ENCODE results near the gene HOXB2.

Gene HOXB2

DNA sequence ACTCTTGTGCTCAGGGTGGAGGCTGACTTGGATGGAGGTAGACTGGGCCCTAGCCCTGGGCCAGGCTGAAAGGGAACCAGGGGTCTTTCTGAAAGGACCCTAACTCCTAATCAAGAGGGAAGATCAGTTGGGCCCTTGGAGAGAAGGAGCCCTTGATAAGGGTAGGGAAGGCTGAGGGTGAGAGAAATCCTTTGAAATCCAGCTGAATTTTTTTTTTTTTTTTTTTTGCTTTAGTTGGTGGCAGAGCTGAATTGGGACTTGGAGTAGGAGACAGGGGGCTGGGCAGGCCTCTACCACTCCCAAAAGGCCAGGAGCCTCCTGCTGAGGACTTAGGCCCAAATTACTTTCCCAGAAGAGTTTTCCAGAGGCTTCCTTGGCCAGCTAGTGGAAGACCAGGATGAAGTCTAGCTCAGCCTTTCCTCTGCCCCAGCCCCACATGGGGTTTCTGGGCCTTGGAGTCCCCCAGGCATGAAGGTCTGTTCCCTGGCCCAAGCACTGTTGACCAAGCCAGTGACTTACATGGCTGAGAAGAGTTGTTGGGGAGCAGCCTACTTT lies 45.8 kb upstream of the HOXB2 start:
- TF ChIP-seq, protein P1, sequence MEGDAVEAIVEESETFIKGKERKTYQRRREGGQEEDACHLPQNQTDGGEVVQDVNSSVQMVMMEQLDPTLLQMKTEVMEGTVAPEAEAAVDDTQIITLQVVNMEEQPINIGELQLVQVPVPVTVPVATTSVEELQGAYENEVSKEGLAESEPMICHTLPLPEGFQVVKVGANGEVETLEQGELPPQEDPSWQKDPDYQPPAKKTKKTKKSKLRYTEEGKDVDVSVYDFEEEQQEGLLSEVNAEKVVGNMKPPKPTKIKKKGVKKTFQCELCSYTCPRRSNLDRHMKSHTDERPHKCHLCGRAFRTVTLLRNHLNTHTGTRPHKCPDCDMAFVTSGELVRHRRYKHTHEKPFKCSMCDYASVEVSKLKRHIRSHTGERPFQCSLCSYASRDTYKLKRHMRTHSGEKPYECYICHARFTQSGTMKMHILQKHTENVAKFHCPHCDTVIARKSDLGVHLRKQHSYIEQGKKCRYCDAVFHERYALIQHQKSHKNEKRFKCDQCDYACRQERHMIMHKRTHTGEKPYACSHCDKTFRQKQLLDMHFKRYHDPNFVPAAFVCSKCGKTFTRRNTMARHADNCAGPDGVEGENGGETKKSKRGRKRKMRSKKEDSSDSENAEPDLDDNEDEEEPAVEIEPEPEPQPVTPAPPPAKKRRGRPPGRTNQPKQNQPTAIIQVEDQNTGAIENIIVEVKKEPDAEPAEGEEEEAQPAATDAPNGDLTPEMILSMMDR (IDR thresholded peaks at IDR 0.05; ENCODE audit: extremely low read depth, insufficient read depth, missing control alignments), result no peak
- in situ Hi-C loops (cut with MboI; ENCODE audit: low pct_unique_long_range_greater_than_20kb, low sequenced_read_pairs, unreplicated experiment), result no loop called here
- no peak for DNase-seq (ENCODE audit: low spot score)

DNA sequence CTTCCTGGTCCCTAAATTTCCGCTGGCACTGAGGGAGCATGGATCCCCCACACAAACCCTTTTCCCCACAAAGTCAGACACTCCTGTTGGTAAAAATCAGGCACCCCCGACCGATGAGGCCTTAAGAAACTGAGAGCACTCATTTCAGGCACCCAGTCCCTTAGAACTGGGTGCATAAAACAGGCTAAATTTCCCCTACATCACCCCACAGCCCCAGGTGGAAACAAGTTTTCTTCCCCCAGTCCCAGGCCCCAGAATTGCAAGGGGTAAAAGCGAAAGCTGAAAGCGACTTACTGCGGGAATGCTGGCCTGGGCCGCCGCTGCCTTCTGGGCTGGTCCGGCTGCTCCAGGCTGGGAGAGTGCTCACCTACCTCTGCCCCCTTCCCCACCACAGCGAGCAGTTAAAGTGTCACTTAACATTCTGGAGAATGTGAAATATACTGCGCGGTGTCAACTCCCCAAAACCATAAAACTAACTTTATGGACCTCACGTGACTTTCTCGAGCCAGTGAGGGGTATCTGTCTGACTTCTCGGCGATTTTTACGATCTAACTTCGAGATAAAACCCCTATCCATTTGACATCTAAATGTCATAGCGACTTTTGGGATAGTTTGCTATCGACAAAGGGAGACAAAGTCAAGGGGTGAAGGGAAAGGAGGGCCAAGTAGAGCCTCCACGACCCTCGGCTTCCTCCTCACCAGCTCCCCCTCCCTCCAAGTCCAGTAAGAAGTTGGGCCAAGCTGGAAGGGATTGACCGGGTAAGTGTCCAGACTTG lies 45.1 kb upstream of the HOXB2 start, which contains the start of gene HOXB3:
Gene HOXB3, minus strand, starts transcription at position 411 of the 776 bp plus-strand sequence. CDS start 37,767 bp downstream, outside the sequence.
- in situ Hi-C loops (cut with MboI; ENCODE audit: low pct_unique_long_range_greater_than_20kb, low sequenced_read_pairs, unreplicated experiment), result no loop called here
- TF ChIP-seq, protein P1 (IDR thresholded peaks at IDR 0.05; ENCODE audit: extremely low read depth, insufficient read depth, missing control alignments), result no peak
- no peak for DNase-seq (ENCODE audit: low spot score)

DNA sequence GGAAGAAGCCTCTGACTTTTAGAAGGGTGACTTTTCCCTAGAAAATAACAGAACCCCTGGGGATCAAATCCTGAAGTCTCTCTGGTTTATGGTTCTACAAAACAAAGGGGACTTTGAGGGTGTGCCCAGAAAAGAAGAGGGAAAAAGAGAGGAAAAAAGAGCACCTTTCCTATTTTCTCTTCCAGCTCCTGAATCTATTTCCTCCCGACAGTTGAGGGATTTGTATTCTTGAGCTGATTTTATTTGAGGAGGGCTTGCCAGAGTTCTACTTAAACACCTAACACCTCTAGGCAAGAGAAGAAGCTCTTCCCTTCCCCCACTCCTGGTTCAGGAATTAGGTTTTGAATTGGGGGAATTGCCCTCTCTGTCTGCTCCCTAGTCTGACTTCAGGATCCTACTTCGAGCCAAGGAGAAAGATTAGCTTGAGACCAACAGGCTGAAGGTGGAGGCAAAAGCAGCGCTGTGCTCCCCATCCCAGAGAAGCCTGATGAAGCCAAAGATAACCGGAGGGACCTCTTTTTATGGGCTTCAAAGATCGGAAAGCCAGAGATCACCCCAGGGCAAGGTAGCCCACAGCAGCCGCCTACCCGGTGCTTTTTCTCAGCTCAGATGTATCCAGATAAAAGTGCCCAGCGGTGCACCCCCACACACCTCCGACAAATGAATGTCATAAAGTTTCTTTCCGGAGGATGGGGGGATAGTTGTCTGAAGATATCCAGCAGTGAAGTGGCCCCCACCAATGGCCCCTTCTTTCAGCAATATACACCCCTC lies 44.3 kb upstream of the HOXB2 start:
- TF ChIP-seq, protein P1 (IDR thresholded peaks at IDR 0.05; ENCODE audit: extremely low read depth, insufficient read depth, missing control alignments), result no peak
- in situ Hi-C loops (cut with MboI; ENCODE audit: low pct_unique_long_range_greater_than_20kb, low sequenced_read_pairs, unreplicated experiment), result no loop called here
- DNase-seq (ENCODE audit: low spot score), result no peak

DNA sequence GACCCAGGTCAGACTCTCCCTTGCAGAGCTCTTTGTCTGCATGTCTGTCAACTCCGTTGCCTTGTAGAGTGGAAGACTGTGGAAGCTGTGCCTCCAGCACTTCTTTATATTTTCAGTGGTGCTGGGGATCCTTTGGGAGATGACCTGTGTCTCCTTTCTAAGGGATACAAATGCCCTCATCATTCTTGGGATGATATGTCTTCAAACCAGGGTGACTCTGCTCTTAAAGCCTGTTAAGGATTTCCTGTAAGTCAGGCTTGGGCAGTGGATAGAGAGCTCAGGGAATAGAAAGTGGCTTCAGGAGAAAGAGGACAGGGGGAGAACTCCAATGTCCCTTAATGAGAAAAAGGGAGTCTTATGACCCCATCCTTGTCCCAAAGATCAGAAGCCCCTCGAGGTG lies 43.6 kb upstream of the HOXB2 start:
- in situ Hi-C loops (cut with MboI; ENCODE audit: low pct_unique_long_range_greater_than_20kb, low sequenced_read_pairs, unreplicated experiment), result no loop called here
- no peak for DNase-seq (ENCODE audit: low spot score)
- TF ChIP-seq, protein P1 (IDR thresholded peaks at IDR 0.05; ENCODE audit: extremely low read depth, insufficient read depth, missing control alignments), result no peak

DNA sequence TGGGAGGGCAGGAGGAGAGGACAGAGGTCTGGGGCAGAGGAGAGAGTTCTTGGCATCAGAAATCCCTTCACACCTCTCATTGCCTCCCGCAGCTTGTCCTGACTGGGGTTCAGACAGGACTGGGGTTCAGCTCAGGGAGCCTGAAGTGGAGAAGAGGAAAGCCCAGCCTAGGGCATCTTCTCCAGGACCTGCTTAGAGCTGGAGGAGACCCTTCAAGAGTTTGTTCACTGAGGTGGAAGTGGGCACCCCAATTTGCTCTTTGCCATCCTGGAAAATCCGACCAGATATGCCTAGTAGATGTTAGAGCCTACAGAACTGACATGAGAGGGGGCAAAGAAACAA lies 43.1 kb upstream of the HOXB2 start:
- in situ Hi-C loops (cut with MboI; ENCODE audit: low pct_unique_long_range_greater_than_20kb, low sequenced_read_pairs, unreplicated experiment), result no loop called here
- TF ChIP-seq, protein P1 (IDR thresholded peaks at IDR 0.05; ENCODE audit: extremely low read depth, insufficient read depth, missing control alignments), result no peak
- DNase-seq (ENCODE audit: low spot score), result no peak

DNA sequence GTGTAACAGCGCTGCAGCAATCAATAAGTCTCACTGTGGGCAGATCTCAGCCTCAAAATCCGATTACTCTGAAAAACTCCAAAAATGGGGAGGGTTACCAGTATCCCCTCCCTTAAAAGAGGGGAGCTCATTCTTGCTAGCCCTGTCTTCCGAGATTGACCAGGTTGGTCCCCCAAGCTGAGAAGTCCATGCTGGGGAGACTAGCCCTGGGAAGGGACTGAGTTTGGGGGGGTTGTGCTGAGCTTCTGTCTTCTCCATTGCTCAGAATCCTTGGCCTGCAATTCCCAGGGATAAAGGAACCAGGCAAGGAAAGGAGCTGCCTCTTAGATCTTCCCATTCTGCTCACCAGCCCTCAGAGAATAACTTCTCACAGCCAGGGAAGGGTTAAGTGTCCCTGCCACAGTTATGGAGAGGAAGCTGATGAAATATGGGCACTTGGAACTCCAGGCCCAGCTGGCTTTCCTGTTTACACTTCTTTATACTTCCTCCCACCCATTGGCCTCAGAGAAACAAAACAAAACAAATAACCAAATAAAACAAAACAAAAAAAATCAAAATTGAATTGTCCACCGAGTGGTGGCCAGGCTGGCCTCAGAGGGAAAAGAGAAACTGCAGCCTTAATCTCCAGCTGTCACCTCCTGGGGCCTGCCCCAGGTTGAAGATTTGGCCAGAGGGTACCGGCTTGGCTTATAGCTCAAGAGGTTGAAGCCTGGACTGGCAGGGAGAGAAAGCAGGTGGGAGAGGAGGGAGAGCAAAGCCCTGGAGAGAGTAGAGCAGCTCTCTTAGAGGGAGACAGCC lies 42.6 kb upstream of the HOXB2 start:
- TF ChIP-seq, protein P1 (IDR thresholded peaks at IDR 0.05; ENCODE audit: extremely low read depth, insufficient read depth, missing control alignments), result no peak
- DNase-seq (ENCODE audit: low spot score), result no peak
- in situ Hi-C loops (cut with MboI; ENCODE audit: low pct_unique_long_range_greater_than_20kb, low sequenced_read_pairs, unreplicated experiment), result no loop called here
